Transverse colon (tissue), 4 donors: ENCODE results near the gene KIAA0753. TPM values are rescaled to one million over a fixed set of nuclear protein-coding genes. Genes with fewer than 3 reads are reported as not detected.

Source experiments
- DNase-seq: peaks from one replicate; pipeline ENCODE4 v3.0.0-alpha.2; 2019
- H3K27ac ChIP-seq, 4 donors: fragments of 200-600 bp; sonication (generic); 2 replicates each; pipeline ENCODE4 v1.5.1; 2016 to 2018; ENCODE audit warnings: inconsistent platforms in 4 of 4
- H3K27me3 ChIP-seq: fragments of 200-600 bp; sonication (generic); 2 replicates; pipeline ENCODE4 v1.5.1; 2017; ENCODE audit warnings: inconsistent platforms
- H3K36me3 ChIP-seq, 4 donors: fragments of 200-600 bp; sonication (generic); 2 replicates each; pipeline ENCODE4 v1.5.1; 2017 to 2019; ENCODE audit warnings: inconsistent platforms in 4 of 4
- H3K4me1 ChIP-seq, 4 donors: fragments of 200-600 bp; sonication (generic); 2 replicates each; pipeline ENCODE4 v1.5.1; 2017 to 2020; ENCODE audit warnings: inconsistent platforms in 4 of 4
- H3K4me3 ChIP-seq, 4 donors: fragments of 200-600 bp; sonication (generic); 1 replicate in 1 of 4; 2 replicates in 3 of 4; pipeline versions ENCODE4 v1.5.1 to v1.6.1; 2017 to 2019; ENCODE audit warnings: inconsistent platforms in 4 of 4
- H3K9me3 ChIP-seq, 2 donors: fragments of 200-600 bp; sonication (generic); 2 replicates each; pipeline ENCODE4 v1.5.1; 2017 to 2019; ENCODE audit warnings: inconsistent platforms in 2 of 2
- EP300 ChIP-seq: sonication (generic); formaldehyde crosslinking; IDR thresholded peaks from one replicate; pipeline ENCODE4 v1.6.1; 2017; ENCODE audit warnings: antibody characterized with exemption, low read depth
- POLR2A ChIP-seq: fragments of 450-650 bp; IDR thresholded peaks from one replicate; pipeline ENCODE4 v1.6.1; 2016; ENCODE audit warnings: antibody characterized with exemption, mild to moderate bottlenecking, moderate library complexity
- POLR2AphosphoS5 ChIP-seq, 3 donors: sonication (generic); formaldehyde crosslinking; IDR thresholded peaks; one replicate each; pipeline ENCODE4 v1.6.1; 2016; ENCODE audit warnings: antibody characterized with exemption in 3 of 3
- WGBS, 2 donors: methylation state at CpG; one replicate each; pipeline ENCODE4 v1.1.5; 2018; ENCODE audit warnings: low coverage in 1 of 2; 5-methylcytosine and 5-hydroxymethylcytosine counted together
- in situ Hi-C, 4 donors: fragments of 200-750 bp; cut with MboI; loops; one replicate each; pipeline versions ENCODE4 v1.15.0 to v1.15.1; 2017; ENCODE audit warnings: low sequenced_read_pairs in 3 of 4, low pct_ligation_motif_present in 1 of 4, low pct_unique_long_range_greater_than_20kb in 1 of 4
- intact Hi-C: fragments of 100-400 bp; cut with DNase I; formaldehyde crosslinking; loops from one replicate; pipeline ENCODE4 v1.15.1; 2023; ENCODE audit warnings: low total_unique reads
- total RNA-seq, 4 donors: library from RNA; depleted of rRNA; stranded (reverse); fragments of >200 nt; gene quantifications; one replicate each; pipeline ENCODE4 v1.1.0, GENCODE V29; 2016
- TF ChIP-seq, protein P1 (sequence below), 5 experiments: fragments of 200-600 bp in 3 of 5; fragments of 450-650 bp in 2 of 5; sonication (generic) in 3 of 5; IDR thresholded peaks; 1 replicate in 2 of 5; 2 replicates in 3 of 5; pipeline ENCODE4 v1.5.1; 2016 to 2017; ENCODE audit warnings: antibody characterized with exemption in 5 of 5, inconsistent platforms in 3 of 5, mild to moderate bottlenecking in 2 of 5, moderate library complexity in 1 of 5

KIAA0753 gene
- total RNA-seq, 4 donors from 2014 or later = 9.8 to 41.1 (median 16.9) TPM

DNA sequence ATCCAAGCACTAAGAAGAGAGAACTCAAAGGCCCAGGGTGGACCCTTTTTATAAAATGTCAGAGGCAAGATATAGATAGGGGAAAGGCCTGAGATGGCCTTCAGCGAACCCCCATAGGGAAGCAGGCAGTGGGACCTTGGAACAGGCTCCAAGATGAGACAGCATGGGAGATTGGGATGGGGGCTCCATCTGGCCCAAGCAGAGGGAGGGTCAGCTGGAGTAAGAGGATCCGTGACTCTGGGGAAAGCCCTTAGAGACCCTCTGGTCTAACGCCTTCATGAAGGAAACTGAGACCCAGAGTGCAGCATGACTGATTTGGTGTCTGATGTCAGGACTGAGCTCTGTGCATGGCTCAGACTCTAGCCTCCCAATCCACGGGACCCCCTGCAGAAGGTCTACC is 41.8 kb upstream of the KIAA0753 start:
- intact Hi-C loops (no loop called here), in situ Hi-C loops (loop anchor here in 1 of 4 donors (25.0 kb wide), 1 partner anchor 105 kb away; the partner anchor contains the start of gene FBXO39)
- Histone ChIP-seq H3K9me3 (no peaks in the 10 kb centered on the region), H3K27ac (no peak overlapping the region), H3K4me1 (no peaks in the 10 kb centered on the region), H3K4me3 (no peak overlapping the region), H3K27me3 (peaks cover 45% of the 10 kb centered on the region), H3K36me3 (no peaks in the 10 kb centered on the region)
- TF ChIP-seq EP300 = no peak
- TF ChIP-seq POLR2A = no peak
- no peak for TF ChIP-seq POLR2AphosphoS5 (IDR thresholded peaks at IDR 0.05)
- TF ChIP-seq, protein P1, sequence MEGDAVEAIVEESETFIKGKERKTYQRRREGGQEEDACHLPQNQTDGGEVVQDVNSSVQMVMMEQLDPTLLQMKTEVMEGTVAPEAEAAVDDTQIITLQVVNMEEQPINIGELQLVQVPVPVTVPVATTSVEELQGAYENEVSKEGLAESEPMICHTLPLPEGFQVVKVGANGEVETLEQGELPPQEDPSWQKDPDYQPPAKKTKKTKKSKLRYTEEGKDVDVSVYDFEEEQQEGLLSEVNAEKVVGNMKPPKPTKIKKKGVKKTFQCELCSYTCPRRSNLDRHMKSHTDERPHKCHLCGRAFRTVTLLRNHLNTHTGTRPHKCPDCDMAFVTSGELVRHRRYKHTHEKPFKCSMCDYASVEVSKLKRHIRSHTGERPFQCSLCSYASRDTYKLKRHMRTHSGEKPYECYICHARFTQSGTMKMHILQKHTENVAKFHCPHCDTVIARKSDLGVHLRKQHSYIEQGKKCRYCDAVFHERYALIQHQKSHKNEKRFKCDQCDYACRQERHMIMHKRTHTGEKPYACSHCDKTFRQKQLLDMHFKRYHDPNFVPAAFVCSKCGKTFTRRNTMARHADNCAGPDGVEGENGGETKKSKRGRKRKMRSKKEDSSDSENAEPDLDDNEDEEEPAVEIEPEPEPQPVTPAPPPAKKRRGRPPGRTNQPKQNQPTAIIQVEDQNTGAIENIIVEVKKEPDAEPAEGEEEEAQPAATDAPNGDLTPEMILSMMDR (IDR thresholded peaks at IDR 0.05) = no peak
- WGBS, 2 donors = 77 to 85% methylated on average over 2 to 4 of the region's 4 CpGs
- no peak for DNase-seq

GRCh38 chr17:6681671-6682070 is 41.2 kb upstream of the KIAA0753 start:
- no peaks in the 10 kb centered on the region for H3K4me1 ChIP-seq
- H3K27ac ChIP-seq = no peak overlapping the region
- TF ChIP-seq POLR2AphosphoS5 (IDR thresholded peaks at IDR 0.05) = no peak
- TF ChIP-seq EP300 = no peak
- TF ChIP-seq, protein P1 (IDR thresholded peaks at IDR 0.05) = no peak
- no peak for TF ChIP-seq POLR2A
- no peak for DNase-seq
- 70% methylated on average over 5 of the region's 5 CpGs; no CpG with 5 or more reads in 1 of the 2 donors for WGBS, 2 donors
- H3K4me3 ChIP-seq = no peak overlapping the region
- in situ Hi-C loops = loop anchor here in 1 of 4 donors (25.0 kb wide), 1 partner anchor 106 kb away; the partner anchor contains the start of gene FBXO39
- no peaks in the 10 kb centered on the region for H3K9me3 ChIP-seq
- intact Hi-C loops = no loop called here
- H3K36me3 ChIP-seq = no peaks in the 10 kb centered on the region
- H3K27me3 ChIP-seq = peaks cover 51% of the 10 kb centered on the region

DNA sequence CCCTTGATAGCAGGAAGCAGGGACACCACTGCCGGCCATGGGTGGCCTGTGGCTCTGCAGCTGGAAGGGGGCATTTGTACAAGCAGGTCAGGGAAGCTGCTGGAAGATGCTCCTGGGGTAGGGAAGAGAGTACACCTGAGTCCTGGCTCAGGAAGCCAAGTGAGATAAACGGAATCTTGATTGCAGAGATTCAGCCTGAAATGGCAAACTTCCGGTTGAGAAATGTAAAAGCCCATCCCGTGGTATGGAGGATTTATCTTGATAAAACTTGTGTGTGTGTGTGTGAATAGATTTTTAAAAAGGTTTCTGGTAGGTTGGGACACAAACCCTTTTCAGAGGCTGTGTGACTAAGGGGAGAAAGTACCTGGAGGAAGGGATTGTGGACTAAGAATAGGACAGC is 40.7 kb upstream of the KIAA0753 start:
- no peaks in the 10 kb centered on the region for H3K9me3 ChIP-seq
- no peak for DNase-seq
- in situ Hi-C loops = loop anchor here in 1 of 4 donors (25.0 kb wide), 1 partner anchor 106 kb away; the partner anchor contains the start of gene FBXO39
- no peaks in the 10 kb centered on the region for H3K36me3 ChIP-seq
- no peak overlapping the region for H3K4me3 ChIP-seq
- peaks cover 52% of the 10 kb centered on the region for H3K27me3 ChIP-seq
- no peak overlapping the region for H3K27ac ChIP-seq
- TF ChIP-seq EP300 (no peak), POLR2AphosphoS5 (IDR thresholded peaks at IDR 0.05) (no peak), POLR2A (no peak)
- TF ChIP-seq, protein P1 (IDR thresholded peaks at IDR 0.05) = no peak
- H3K4me1 ChIP-seq = no peaks in the 10 kb centered on the region
- intact Hi-C loops = no loop called here
- 61 to 67% methylated on average over 1 to 4 of the region's 4 CpGs for WGBS, 2 donors

- intact Hi-C loops (no loop called here), in situ Hi-C loops (loop anchor here in 1 of 4 donors (25.0 kb wide), 1 partner anchor 108 kb away; the partner anchor contains the start of gene FBXO39)
- WGBS, 2 donors = 61 to 72% methylated on average over 3 to 6 of the region's 6 CpGs
- H3K4me3 ChIP-seq = no peak overlapping the region
- no peaks in the 10 kb centered on the region for H3K9me3 ChIP-seq
- no peaks in the 10 kb centered on the region for H3K36me3 ChIP-seq
- peaks cover 48% of the 10 kb centered on the region for H3K27me3 ChIP-seq
- no peak for DNase-seq
- no peak overlapping the region for H3K27ac ChIP-seq
- H3K4me1 ChIP-seq = no peaks in the 10 kb centered on the region
- TF ChIP-seq POLR2A (no peak), POLR2AphosphoS5 (IDR thresholded peaks at IDR 0.05) (no peak), EP300 (no peak)
- TF ChIP-seq, protein P1 (IDR thresholded peaks at IDR 0.05) = no peak
Measured at GRCh38 chr17:6679241-6679640, 38.7 kb upstream of the KIAA0753 start.
